ENCODE data around the gene MAPK1. TPM values are rescaled to one million over a fixed set of nuclear protein-coding genes. Genes with fewer than 3 reads are reported as not detected.
"Not testable (repeated sequence)": the region's sequence is repeated elsewhere in the genome, so short reads cannot be mapped to it uniquely, and the experiment has no call there.

MAPK1 gene
- total RNA-seq, 4 donors from 2014 or later = 36.0 to 57.6 (median 45.0) TPM

- intact Hi-C loops (cut with DNase I) = no loop called here
- TF ChIP-seq POLR2A (IDR thresholded peaks at IDR 0.05) (no peak), CTCF (IDR thresholded peaks at IDR 0.05) (no peak)
These were observed 11.8 kb downstream of the MAPK1 start for GRCh38 chr22:21855676-21856075.

GRCh38 chr22:21850660-21851059 lies 16.8 kb downstream of the MAPK1 start:
- no peak for DNase-seq
- Histone ChIP-seq H3K4me3 (no peak overlapping the region), H3K27ac (peak overlapping the region in 2 of 4 donors; percentile 42 to 44), H3K4me1 (peaks cover 0 to 72% (median 21%) of the 10 kb centered on the region in 3 donors), H3K9me3 (no peaks in the 10 kb centered on the region), H3K36me3 (no peaks in the 10 kb centered on the region), H3K27me3 (no peaks in the 10 kb centered on the region)
- intact Hi-C loops (cut with DNase I) = no loop called here
- TF ChIP-seq POLR2A (IDR thresholded peaks at IDR 0.05) = no peak
- no peak for TF ChIP-seq CTCF (IDR thresholded peaks at IDR 0.05)

More at GRCh38 chr22:21855676-21856075, 11.8 kb downstream of the MAPK1 start:
- Histone ChIP-seq H3K27ac (no peak overlapping the region), H3K36me3 (no peaks in the 10 kb centered on the region), H3K9me3 (no peaks in the 10 kb centered on the region), H3K4me3 (no peak overlapping the region), H3K4me1 (peaks cover 5 to 79% (median 39%) of the 10 kb centered on the region in 3 donors), H3K27me3 (no peaks in the 10 kb centered on the region)
- WGBS, 2 donors = 81 to 83% methylated on average over 6 of the region's 6 CpGs
- DNase-seq = no peak

- 21 to 25% methylated on average over 1 of the region's 1 CpG for WGBS, 2 donors
These were observed 18.0 kb downstream of the MAPK1 start for GRCh38 chr22:21849489-21849888.

GRCh38 chr22:21848057-21848456 lies 19.4 kb downstream of the MAPK1 start:
- H3K27me3 ChIP-seq; H3K9me3 ChIP-seq; intact Hi-C loops (cut with DNase I); H3K36me3 ChIP-seq; H3K4me3 ChIP-seq; DNase-seq; H3K27ac ChIP-seq: not testable (repeated sequence)
- peaks cover 4 to 68% (median 27%) of the 10 kb centered on the region in 3 donors for H3K4me1 ChIP-seq
- 74 to 91% methylated on average over 4 of the region's 5 CpGs for WGBS, 2 donors

More at GRCh38 chr22:21849489-21849888, 18.0 kb downstream of the MAPK1 start:
- H3K27ac ChIP-seq = peak overlapping the region in 3 of 4 donors; percentile 38 to 44 (median 43)
- intact Hi-C loops (cut with DNase I) = no loop called here
- H3K4me3 ChIP-seq = no peak overlapping the region
- H3K4me1 ChIP-seq = peaks cover 4 to 72% (median 27%) of the 10 kb centered on the region in 3 donors
- H3K36me3 ChIP-seq = no peaks in the 10 kb centered on the region
- H3K9me3 ChIP-seq = no peaks in the 10 kb centered on the region
- no peaks in the 10 kb centered on the region for H3K27me3 ChIP-seq
- no peak for DNase-seq
- no peak for TF ChIP-seq CTCF (IDR thresholded peaks at IDR 0.05)

GRCh38 chr22:21845558-21846453 lies 21.6 kb downstream of the MAPK1 start:
- no peaks in the 10 kb centered on the region for H3K27me3 ChIP-seq
- no peak for TF ChIP-seq CTCF (IDR thresholded peaks at IDR 0.05)
- TF ChIP-seq POLR2A (IDR thresholded peaks at IDR 0.05) = no peak
- no peak overlapping the region for H3K27ac ChIP-seq
- H3K36me3 ChIP-seq = no peaks in the 10 kb centered on the region
- no peak overlapping the region for H3K4me3 ChIP-seq
- intact Hi-C loops (cut with DNase I) = no loop called here
- no peaks in the 10 kb centered on the region for H3K9me3 ChIP-seq
- DNase-seq = no peak
- peaks cover 4 to 69% (median 25%) of the 10 kb centered on the region in 3 donors for H3K4me1 ChIP-seq
- WGBS, 2 donors = 86 to 95% methylated on average over 1 of the region's 1 CpG

All from esophagus squamous epithelium (tissue), 5 donors.